Measurements from ENCODE around the gene ZCCHC8.

DNA sequence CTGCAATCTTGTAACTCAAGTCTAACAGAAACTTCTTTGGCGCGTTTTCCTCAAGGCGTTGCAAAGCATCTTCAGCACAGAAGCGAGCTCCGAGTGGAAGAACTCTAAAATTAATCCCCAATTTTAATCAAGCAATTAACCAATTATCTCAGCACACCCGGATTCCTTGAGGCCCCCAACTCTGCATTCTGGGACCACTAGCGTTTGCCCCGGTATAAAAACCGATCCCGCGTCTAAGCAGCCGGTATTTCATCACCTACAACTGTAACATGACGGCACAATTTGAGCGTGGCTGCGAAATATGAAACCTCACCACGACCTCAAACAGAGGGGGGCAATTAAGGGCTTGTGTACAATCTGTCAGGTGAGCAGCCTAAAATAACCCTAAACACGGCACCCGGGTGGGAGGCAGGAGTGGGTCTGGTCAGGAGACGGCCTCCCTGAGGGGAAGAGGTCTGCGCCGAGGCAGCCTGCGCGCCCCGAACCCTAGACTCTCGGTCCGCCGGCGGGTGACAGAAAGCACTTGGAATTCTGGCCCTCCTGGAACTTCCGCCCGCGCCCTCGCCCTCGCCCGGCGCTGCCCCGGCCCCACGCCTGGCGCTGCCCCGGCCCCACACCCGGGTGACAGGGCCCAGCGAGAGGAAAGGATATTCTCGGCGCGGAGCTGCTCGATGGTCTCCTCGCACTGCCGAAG, 594 bp downstream of the ZCCHC8 start:
- TF ChIP-seq, protein P1, sequence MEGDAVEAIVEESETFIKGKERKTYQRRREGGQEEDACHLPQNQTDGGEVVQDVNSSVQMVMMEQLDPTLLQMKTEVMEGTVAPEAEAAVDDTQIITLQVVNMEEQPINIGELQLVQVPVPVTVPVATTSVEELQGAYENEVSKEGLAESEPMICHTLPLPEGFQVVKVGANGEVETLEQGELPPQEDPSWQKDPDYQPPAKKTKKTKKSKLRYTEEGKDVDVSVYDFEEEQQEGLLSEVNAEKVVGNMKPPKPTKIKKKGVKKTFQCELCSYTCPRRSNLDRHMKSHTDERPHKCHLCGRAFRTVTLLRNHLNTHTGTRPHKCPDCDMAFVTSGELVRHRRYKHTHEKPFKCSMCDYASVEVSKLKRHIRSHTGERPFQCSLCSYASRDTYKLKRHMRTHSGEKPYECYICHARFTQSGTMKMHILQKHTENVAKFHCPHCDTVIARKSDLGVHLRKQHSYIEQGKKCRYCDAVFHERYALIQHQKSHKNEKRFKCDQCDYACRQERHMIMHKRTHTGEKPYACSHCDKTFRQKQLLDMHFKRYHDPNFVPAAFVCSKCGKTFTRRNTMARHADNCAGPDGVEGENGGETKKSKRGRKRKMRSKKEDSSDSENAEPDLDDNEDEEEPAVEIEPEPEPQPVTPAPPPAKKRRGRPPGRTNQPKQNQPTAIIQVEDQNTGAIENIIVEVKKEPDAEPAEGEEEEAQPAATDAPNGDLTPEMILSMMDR (conservative IDR thresholded peaks at IDR 0.05): no peak
- peak; percentile 83; the same call in 1 of the 2 replicates for TF ChIP-seq ZFX (IDR thresholded peaks at IDR 0.05)
